ENCODE results near the gene ILKAP.
"Not testable (repeated sequence)": the region's sequence is repeated elsewhere in the genome, so short reads cannot be mapped to it uniquely, and the experiment has no call there.

ILKAP gene

DNA sequence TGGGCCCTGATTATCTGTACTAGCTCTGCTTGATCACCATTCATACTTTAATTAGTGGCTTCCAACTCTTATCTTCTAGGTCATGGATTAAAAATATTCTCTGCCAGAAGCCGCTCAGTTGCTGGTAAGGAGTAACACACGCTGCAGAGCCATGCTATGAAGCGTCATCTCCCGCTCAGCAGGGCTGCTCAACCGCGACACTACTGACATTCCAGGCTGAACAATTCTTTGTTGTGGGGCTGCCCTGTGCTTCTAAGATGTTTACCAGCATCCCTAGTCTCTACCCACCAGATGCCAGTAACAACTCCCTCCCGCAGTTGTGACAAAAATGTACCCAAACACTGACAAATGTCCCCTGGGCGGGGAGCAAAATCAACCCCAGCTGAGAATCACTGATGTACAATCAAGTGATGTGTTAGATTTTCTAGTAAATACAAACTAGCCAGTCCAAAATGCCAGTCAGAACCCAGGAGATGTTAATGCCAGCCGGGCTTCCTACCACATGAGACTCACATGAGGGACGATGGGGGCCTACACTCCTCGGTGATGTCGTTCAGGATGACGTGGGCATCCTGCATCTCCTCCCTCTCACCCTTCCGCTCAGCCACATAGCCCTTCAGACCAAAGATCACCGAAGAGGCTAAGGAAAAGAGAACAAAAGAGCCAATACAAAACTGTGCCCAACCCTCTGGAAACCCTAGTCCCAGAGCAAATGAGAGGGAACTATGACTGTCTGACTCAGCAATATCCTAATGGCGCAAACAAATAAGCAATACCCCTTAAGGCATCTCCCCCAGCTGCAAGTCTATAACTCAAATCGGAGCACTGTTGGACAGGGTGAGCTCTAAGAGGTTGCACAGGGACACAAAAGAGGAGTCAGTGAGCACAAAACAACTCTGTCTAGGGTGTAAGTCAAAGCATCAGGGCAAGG is 15.6 kb downstream of the ILKAP start:
- DNase-seq, result no peak

DNA sequence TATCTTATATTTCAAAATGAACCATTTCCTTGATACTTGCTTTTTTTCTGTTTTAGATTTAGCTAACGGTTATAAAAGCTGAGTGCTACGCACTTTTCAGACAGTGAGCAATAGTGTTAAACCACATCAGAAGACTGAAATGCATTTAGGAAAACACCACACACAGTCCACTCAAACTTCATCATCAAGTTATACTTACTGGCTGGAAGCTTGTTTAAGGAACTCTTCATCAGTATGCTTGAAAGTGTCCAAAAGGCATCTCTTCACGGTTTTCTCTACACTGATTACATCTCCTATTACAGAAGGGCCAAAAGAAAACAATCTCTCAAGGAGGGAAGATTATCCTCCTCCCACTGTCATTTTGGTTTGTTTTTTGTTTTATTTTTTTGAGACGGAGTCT is 19.7 kb downstream of the ILKAP start:
- no peak for DNase-seq

DNA sequence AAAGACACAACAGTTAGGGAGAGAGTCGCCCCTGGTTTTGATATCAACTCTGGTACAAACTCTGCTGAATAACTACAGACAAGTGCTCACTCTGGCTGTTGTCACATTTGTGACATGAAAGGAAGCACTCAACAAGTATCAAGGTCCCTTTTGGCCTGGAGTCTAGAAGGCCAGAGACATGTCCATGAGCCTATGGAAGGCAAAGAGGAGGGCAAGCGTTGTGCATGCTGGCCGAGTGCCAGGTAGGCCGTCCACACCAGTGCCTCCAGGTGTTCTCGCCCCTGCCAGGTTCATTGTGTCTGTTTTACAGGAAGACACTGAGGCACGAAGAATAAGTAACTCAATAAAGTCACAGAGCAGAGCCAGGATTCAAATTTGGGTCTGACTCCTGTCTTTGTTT is 21.1 kb downstream of the ILKAP start:
- no peak for DNase-seq

DNA sequence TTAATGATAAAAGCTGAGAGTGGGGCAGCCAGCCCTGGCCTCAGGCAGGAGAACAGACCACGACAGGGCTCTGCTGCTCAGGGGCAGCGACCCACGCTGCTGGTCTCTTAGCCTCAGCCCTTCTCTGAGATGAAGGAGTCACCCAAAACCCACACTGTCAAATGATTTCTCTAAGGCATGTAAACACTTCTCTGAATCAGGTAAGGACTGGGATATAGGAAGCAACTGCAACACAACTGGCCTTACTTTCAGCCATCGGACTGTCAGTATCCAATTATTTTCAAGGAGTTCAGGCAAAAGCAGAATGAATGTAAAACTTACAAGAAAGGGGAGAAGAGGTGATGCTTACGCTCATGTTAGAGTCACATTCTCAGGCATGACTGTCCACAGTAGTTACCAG is 22.9 kb downstream of the ILKAP start:
- no peak for DNase-seq

DNA sequence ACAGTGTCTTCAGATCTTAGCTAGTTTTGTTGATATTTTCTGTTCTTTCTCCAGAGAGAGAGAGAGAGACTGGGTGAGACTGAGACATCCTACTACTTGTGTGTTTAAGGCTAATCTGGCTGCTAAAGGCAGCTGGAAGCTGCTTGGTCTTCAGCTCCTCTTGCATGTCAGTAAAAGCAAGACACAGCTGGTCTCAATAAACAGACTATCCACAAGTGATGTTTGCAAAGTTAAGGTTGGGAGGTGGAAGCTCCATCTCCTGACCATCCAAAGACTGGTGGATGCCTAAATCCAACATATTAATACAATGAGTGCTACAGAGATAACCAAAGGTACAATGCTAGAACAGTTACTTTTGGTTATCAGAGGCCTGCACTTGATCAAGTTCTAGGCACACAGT is 26.9 kb downstream of the ILKAP start:
- no peak for DNase-seq

DNA sequence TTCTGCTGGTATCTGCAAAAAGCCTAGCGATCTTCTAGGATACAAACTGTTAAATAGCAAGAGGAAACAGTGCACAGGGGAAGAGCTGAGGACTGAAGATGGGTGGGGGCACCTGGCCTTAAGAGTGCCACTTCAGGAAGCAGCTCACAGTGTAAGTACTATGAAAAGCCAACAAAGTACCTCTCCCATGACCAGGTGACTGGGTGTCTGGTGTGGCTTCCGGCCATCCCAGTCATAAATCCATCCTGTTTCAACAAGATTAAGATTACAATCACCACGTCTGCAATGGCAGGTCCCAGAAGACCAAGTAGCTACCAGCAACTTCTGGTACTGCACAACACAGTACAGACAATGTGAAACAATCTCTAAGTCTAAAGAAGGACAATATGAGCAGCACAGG is 28.8 kb downstream of the ILKAP start:
- DNase-seq, result peak; percentile 61

DNA sequence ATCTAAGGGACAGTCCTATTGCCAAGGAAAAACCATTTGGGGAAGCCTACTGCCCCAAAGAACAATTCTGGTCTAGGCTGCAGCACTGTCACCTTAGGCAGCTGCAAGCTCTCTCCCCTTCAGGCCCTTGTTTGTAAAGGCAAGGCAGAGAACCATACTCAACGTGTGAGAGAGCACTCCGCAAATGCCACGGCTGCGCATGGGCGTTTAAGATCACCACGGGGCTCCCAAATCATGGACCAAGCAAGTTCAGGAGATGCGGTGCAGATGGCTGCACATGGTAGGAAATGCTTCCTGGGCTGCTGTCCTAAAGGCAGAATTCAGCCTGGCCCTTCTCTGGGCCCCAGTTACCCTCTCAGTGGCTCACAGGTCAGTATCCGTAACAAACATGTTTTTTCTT is 29.2 kb downstream of the ILKAP start:
- DNase-seq, result no peak

DNA sequence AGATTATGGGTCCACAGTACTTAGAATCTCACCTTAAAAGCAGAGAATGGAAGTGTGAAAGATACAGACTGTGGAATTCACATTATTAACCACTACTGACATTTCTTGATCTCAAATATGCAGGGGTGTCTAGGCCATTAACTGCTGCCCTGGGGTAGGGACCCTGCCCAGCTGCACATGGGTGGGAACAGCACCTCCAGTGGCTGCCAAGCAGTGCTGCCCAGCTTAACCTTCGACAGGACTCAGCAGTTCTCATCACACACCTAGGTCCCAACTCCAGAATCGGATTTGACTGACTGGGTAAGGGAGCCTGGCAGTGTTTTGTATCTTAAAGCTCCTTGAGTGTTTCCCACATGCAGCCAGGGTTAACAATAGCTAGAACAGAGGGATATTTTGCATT is 29.8 kb downstream of the ILKAP start:
- DNase-seq, result no peak

DNA sequence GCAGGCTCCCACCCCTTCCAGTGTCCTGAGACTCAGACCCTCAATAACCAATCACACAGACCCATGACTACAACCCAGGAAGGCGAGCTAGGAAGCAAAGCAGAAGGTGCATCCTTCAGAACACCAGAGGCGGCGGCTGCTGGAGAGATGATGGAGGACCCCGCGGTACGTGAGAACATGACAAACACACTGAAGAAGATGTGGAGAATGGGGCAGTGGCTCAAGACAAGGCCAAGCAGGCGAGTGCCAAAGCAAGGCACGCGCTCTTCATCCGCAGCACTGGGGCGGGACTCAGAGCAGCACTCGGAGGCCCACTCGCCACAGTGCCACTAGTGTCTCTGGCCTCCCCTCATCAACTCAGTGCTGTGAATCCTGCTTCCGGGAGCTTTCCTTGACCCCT is 31.1 kb downstream of the ILKAP start:
- DNase-seq, result no peak

DNA sequence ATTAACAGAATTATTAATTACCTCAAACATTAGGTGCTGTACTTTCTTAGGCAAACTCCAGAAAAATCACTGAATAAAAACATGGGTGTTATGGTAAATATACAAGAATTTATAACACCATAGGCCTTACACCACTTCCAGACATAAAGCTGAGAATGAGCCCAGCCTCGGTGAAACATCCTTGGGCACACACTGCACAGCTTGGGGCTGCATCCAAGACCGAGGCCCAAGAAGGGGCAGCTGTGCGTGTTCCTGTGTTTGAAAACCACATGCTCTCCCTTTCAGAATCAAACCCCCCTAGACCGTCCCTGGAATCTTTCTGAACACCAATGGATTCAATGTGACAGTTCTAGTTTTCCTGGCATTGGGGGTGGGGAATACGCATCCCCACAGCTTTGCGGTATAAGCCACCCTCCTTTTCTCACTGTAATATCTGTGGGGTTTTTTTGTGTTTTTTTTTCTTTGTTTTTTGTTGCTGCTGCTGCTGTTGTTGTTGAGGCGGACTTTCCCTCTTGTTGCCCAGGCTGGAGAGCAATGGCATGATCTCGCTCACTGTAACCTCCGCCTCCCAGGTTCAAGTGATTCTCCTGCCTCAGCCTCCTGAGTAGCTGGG is 31.8 kb downstream of the ILKAP start:
- DNase-seq, result no peak

DNA sequence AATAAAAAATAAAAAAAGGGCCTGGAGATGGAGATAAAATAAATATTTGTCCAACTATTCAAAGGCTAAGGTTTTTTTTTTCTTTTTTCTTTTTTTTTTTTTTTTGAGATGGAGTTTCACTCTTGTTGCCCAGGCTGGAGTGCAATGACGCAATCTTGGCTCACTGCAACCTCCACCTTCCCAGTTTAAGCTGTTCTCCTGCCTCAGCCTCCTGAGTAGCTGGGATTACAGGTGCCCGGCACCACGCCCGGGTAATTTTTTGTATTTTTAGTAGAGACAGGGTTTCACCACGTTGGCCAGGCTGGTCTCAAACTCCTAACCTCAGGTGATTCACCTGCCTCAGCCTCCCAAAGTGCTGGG is 32.4 kb downstream of the ILKAP start:
- not testable (repeated sequence) for DNase-seq

DNA sequence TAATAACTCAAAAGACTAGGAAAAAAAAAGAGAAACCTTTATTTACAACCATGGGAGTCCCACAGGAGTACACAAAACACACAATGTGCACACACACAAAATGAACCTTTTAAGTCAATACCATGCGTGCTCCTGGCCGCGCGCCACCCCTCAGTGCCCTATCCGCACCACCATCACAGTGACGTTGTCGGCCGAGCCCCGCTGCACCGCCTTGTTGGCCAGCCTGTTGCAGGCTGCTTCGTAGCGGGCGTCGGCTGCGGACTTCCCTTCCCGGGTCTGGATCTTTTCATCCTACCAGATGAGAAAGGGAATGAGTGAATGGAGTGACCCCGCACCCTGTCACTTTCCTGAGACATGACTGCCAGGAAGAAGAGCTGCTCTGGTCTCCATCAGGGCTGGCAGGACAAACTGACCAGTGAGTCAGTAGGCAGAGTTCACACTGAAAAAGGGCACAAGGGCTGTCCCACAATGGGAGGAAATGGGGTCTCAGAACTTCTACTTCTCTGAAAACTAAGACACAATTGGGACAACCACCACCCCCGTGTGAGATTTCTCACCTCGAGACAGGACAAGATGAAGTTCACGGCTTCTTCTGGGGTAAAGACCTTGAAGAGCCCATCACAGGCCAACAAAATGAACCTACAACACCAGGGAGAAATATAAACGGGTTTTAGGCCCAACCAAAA is 33.0 kb downstream of the ILKAP start:
- no peak for DNase-seq

DNA sequence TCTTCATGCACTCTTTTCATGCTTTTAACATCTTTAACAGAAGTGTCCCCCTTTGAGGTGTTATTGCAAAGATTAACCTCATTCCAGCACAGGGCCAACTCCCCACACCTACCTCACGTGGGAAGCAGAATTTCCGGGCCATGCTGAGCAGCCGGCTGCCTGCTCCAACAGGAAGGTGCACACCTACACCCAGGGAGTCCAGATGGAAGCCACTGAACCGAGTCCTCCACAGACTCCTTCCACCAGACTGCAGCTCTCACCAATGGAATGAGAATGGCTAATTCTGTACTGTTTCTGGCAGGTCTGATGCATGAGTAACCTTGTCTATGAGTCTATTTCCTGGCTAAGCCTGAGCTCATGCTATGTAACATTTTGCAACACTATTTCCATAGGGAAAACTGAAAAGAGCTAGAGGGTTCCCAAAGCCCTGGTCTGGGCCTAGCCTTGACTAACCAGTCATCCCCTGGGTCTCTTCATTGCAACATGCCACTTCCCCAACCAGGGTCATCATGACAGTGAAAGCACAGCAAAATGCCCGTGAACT is 33.7 kb downstream of the ILKAP start:
- no peak for DNase-seq

DNA sequence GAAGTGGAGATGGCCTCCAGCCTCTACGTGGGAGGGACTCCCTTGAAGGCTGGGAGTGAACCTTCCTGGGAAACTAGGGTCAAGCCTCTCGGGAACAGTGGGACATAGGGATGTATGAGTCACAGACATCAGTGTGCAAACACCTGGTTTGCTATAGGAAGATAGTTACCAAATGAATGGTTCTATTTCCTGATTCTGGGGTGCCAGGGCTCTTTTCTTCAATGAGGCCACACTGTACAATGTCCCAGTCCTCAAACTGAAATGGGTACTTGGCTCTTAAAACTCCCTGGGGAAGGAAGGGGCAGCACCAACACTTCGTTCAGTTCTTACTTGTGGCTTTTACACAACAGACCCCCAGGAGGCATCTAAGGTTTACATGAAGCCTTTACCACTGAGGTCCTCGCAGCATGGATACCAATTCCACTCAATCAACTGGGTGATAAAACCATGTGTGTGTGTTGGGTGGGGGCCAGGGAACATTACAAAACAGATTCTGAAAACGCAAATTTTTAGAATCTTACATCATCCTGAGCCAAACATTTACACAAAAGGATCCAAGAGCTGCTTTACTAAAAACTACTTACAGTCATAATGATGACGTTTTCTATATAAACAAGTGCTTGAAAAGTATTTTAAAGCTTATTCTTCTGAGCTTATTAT is 34.3 kb downstream of the ILKAP start:
- DNase-seq, result no peak

DNA sequence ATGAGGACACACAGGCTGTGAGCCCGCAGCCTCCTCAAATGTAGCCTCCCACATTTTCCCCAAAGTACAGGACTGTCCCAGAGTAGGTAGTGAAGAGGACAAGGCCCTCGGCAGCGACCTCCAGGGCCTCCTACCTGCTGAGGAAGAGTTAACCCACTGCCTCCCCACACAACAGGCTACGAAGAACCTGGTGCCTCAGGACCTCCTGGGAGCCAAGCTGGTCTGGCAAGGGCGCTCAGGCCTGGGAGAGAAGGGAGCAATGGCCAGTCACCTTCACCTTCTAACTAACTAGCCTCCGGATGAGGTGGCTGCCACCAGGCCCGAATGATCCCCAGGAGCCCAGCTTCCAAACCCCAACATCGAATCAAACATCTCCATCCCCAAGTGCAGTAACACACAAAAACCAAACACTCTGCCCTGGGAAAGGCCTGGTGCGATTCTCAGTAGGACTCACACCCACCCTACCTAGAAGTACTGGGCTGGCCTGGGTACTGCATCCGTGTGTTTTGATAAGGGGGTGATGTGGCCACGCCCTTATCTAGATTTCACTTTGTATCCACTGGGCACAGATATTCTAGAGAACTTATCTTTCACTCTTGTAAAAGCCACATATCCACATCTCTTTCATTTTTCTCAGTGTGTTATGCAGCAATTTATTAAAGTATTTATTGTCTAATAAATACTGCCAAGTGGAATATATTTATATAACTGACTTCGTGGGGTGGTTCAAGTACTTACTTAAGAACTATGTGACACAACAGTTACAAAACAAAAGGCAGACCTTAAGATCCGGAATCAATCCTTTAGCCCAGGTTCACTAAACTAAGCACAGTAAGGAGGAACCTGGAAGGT is 35.1 kb downstream of the ILKAP start:
- no peak for DNase-seq

DNA sequence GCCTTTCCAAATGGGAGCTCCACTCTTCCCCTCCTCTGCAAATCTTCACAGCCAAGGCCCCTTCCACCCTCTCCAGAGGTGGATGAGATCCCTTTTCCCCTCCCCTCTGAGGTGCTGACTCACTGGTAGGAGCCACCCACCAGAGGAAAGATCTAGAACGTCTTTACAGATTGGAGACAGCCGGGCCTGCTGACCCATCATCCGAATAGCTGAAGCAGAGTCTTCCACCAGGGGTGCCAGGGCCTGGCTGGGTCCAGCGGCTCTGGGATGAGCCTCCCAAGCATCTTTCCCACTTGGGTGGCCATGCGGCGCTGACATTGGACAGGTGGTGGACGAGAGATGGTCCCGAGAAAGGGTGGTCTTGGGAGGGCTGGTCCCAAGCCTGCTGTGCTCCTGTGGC is 35.7 kb downstream of the ILKAP start:
- no peak for DNase-seq

DNA sequence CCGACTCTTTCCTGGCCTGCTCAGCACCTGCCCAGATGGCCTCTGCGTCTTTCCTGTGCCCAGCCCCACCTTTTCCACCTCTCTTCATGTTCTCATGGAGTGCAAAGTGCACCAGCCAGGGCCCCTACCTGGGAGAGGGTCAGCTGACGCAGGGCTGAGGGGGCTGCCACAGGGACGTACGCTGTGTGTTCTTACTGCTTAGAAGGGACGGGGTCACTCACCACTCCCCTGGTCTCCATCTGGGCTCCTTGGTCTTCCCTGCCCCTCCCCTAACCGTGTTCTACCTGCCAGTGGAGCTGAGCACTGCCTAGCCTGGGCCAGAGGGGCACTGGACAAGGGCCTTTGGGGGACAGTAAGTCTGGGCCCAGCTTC is 36.2 kb downstream of the ILKAP start:
- no peak for DNase-seq

DNA sequence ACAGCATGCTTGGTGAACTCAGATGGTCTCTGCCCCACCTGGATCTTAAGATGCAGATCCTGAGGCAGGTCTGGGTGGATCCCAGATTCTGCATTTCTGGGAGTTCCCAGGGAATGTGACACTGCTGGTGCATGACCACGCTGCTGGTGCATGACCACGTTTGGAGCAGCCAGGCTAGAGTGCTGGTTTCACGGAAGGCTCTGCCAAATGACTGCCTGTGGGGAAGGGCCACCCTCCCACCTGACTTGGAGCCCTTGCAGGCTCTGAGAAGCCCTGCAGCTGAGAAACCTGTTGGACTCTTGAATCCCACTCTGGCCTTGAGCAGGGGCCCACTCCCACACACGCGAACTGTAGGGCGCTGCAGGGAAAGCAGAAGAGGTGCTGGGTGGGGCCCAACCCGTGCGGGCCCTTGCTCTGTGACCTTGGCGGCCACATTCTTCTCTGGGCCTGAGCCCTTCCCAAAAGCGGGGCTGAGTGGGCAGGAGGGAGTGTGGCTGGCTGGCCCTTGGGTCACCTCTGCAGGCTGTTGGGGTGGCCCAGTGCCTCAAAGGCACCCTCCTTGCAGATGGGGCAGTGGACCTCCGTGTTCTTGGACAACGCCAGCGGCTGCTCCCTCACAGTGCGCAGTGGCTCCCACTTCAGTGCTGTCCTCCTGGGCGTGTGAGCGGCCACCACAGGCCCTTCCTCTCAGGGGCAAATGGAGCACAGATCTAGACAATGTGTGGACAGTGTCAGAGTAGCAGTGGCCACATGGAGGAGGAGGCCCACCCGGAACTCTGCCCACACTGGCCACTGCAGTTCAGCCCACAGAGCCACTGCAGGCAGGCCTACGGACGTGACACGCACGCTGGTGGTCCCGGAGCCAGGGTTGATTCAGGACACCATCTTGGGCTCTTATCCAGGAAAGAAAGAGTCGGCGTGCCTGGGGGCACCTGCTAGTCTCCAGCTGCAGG is 36.8 kb downstream of the ILKAP start:
- no peak for DNase-seq

DNA sequence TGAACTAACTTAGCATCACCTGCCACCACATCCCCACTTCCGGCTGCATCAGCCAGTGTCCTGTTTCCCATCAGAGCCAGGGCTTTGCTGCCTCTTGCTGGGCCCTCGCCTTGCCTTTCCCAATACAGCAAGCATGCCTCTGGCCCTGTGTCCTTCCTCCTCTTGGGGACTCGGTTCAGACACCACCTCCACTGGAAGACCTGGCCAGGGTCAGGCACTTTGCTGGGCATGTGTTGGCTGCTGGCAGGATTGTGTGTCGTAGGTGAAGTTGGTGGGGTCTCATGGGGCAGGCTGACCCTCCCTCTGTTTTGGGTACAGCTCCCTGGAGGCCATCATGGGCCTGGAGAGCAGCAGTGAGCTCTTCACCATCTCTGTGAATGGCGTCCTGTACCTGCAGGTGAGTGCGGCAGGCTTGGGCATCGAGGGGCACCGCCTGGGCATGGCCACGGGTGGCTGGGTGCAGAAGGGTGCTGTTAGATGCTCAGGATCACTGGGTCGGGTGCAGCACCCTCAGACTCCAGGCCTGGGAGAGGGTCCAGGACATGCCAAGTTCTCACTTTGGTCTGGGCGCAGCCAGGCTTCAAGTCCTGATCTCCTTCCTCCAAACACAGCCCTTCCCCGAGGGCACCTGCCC is 38.1 kb downstream of the ILKAP start:
- no peak for DNase-seq

DNA sequence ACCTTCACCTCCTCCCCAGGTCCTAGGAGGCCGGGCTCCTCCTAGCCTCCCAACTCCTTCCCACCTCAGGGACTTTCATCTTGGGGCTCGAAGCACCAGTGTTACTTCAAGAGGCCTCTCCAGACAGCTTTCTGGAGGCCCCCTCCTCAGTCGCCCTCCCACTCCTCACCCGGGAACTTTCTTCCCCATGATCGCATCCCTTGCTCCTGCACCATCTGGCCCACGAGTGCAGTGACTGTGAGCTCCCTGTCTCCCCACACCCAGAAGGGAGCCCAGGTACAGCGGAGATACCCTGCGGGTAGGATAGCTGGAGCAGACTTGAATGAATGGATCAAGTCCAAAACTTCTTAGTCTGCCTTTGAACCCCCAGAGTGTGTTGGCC is 38.6 kb downstream of the ILKAP start:
- DNase-seq, result no peak
